Heart left ventricle (tissue), 13 donors: ENCODE results near the gene CSMD2.

Source experiments
- POLR2A ChIP-seq, 2 donors: fragments of 450-650 bp; IDR thresholded peaks; one replicate each; pipeline ENCODE4 v1.6.1; 2017; ENCODE audit warnings: antibody characterized with exemption in 2 of 2, mild to moderate bottlenecking in 2 of 2, moderate library complexity in 2 of 2
- TF ChIP-seq, protein P1 (sequence below), 12 donors: fragments of 200-600 bp; sonication (generic) in 4 of 12; IDR thresholded peaks; one replicate each; pipeline versions ENCODE4 v1.5.0 to v1.8.0; 2018 to 2022; ENCODE audit warnings: antibody characterized with exemption in 12 of 12, mild to moderate bottlenecking in 5 of 12
- donor health status: ischemic (EF 13 %, LVEDD 7.1; RV severe dilation, severe dysfunction).
- donor health status: DM: no; HTN: yes; CAD: no.
- donor health status: DM: no; HTN: no; CAD: no.
- donor health status: ischemic (EF 25% LVEDD 6.9; RV normal size, moderate dysfunction).
- donor health status: ischemic (EF 25% LVEDD 5.7; RV mildly dilated, moderate dysfunction).
- donor health status: ischemic (EF 35%, LVEDD 5.7; RV mildly dilated, moderate dysfunction).
- donor health status: nonischemic (EF 11% LVEDD 7.7; RV severe dilation, severe dysfunction).
- donor health status: DM: yes; HTN: yes; CAD: no.
- donor health status: PGD.
- donor health status: ischemic (EF 29% LVEDD 5.4; RV normal size, mild dysfunction).
- donor health status: nonischemic (EF 23%, LVEDD 6.1; RV moderate dilation, normal function).

DNA sequence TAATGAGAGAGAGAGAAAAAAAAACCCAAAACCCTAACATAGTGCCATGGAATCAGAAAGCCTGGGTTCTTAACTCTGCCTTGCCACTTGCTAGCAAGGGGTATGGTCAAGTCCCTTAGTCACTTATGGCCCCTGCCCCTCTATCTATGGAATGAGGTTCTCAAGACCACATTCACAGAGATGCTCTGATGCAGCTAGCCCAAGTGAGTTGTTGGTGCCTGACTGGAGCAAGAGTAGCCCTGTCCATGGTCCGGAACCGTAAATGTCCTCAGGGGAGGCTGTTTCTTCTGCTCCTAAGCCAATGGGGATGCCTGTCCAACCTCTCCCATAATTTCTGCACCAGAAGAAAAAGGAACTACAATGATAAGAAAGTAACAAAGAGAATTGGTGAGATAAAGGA lies 56.8 kb downstream of the CSMD2 start:
- TF ChIP-seq, protein P1, sequence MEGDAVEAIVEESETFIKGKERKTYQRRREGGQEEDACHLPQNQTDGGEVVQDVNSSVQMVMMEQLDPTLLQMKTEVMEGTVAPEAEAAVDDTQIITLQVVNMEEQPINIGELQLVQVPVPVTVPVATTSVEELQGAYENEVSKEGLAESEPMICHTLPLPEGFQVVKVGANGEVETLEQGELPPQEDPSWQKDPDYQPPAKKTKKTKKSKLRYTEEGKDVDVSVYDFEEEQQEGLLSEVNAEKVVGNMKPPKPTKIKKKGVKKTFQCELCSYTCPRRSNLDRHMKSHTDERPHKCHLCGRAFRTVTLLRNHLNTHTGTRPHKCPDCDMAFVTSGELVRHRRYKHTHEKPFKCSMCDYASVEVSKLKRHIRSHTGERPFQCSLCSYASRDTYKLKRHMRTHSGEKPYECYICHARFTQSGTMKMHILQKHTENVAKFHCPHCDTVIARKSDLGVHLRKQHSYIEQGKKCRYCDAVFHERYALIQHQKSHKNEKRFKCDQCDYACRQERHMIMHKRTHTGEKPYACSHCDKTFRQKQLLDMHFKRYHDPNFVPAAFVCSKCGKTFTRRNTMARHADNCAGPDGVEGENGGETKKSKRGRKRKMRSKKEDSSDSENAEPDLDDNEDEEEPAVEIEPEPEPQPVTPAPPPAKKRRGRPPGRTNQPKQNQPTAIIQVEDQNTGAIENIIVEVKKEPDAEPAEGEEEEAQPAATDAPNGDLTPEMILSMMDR (IDR thresholded peaks at IDR 0.05), result no peak
- no peak for TF ChIP-seq POLR2A (IDR thresholded peaks at IDR 0.05)
